HG03354 (cell line): ENCODE measurements around the gene YY1.
"Not testable (repeated sequence)": the region's sequence is repeated elsewhere in the genome, so short reads cannot be mapped to it uniquely, and the experiment has no call there.

ENCODE experiments used
- ATAC-seq: cut with Tn5 transposase; IDR thresholded peaks from one replicate; pipeline ENCODE4 v1.9.1; 2021; ENCODE audit warnings: mild to moderate bottlenecking; ENCODE audit not compliant: unreplicated experiment, poor library complexity, severe bottlenecking

Gene YY1

DNA sequence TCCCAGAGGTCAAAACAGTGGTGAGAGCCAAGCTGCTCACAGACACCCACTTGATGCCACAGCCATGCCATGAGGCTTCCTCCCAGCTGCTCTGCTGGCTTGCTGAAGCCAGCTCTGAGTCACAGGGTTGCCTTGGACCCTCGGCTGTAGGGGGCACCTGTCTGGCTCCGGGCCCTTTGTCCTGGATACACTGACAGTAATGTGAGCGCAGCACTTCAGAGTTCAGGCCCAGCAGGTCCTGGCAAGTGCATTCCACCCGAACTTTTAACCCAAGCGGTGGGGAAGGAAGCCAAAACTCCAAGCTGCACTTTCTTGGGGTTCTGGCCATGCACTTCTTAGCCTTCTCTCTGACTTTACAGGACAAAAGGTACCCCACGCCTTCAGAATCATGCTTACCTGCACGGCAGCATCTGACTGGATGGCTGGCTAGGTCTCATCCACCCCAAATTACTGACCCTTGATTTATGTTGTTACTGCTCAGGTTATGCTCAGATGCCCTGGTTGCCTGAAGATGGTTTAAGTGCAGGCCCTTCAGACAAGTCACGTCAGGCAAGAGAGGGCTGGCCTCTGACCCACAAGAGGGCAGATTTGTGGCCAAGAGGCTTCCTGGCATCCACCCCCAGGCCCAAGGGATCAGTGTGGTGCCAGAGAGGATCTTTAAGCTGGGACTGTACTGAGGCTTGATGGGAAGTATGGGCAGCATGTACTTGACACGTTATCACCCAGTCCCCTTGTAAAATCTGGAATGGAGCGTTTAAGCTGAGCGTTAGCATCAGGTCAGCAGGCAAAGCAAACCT is 42.5 kb downstream of the YY1 start:
- ATAC-seq = no peak

DNA sequence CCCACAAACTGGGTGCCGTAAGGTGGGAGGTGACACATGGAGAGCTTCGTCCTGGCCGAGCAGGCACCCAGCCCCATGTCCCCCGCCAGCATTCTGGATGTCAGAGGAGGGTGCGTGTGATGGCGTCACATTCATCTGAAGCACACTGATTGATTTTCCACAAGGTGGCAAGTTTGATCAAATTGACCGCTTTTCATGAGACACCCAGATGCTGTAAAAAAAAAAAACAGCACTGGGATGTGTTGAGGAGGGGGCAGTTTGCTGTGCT is 43.1 kb downstream of the YY1 start:
- no peak for ATAC-seq

GRCh38 chr14:100282766-100283419 is 43.9 kb downstream of the YY1 start:
- no peak for ATAC-seq

DNA sequence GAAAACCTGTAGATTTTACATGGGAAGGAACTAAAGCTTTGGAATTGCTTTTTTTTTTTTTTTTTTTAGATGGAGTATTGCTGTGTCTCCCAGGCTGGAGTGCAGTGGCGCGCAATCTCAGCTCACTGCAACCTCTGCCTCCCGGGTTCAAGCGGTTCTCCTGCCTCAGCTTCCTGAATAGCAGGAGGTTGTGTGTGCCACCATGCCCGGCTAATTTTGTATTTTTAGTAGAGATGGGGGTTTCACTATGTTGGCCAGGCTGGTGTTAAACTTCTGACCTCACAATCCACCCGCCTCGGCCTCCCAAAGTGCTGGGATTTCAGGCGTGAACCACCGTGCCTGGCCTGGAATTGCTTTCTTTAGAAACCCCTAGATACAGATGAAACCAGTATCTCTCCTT is 44.5 kb downstream of the YY1 start:
- ATAC-seq = not testable (repeated sequence)

DNA sequence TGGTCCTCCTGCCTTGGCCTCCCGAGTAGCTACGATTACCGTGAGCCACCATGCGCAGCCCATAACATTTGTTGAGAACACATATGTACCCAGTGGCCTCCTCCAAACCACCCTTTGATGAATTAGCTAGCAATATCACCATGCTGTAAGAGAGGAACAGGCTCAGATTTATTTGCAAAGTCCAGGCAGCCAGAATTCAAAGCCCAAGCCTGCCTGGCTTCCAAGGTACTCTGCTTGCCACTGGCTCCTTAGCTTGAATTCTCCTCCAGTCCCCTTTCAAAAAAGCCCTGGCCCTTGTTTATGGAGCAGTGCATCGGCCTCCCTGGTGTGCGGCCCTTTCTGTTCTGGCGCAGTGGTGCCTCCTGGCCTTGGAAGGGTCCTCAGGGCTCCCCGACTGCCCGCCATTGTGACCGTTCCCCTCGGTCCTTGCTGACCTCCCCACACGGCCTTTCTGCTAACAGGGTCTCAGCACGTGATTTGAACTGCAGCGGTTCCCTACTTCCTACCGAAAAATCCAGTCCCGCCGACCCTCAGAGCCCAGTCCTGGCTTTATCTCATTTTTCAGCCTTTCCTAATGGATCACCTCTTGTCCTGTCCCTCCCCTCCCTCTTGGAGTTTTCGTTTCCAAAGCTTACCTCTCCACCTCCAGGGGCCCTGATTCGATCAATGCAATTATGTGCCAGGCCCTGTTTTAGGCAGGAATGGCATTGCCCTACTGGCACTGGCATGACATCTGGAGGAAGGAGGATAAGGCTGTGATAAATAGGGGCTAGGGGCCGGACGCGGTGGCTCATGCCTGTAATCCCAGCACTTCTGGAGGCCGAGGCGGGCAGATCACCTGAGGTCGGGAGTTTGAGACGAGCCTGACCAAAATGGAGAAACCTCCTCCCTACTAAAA is 45.3 kb downstream of the YY1 start:
- ATAC-seq = no peak

DNA sequence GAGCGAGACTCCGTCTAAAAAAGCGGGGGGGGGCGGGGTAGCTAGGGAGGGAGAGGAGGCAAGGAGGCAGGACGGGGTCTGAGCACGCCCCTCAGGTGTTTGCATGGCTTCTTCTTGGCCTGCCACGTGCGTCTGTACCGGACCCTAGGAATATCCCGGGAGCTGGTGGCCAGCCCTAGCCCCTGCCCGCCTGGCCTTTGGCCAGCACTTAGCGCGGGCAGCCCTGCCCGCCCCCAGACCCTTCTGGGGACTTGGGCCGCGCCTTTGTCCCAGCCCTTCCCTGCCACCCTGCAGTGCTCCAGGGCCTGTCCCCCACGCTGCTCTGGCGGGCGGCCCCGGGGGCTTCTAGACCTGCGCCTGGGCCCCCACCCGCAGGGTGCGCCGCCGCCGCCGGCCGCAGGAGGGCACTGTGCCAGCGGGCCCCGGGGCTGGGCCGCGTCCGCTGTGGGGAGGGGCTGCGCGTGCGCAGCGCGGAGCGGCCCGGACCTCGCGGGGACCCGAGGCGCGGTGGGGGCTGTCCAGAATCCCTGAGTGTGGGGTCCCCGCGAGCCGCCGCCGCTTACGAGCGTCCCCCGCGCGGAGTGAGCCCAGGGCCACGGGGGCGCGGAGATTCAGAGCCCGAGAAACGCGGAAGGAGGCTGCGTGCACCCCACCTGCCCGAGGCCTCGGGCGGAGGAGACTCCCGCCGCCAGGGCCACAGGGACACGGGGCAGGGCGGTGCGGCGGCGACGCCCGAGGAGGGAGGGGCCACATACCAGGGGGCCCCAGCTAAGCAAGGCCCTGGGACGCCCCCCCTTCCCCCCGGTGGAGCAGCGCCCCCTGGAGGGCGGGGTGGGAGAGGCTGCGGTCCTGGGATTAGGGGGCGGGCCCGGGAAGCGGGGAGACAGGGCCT is 46.3 kb downstream of the YY1 start:
- ATAC-seq = peak; percentile 87

GRCh38 chr14:100285913-100286400 is 47.0 kb downstream of the YY1 start:
- ATAC-seq = no peak

- ATAC-seq = no peak
Measured at GRCh38 chr14:100286484-100287191, 47.7 kb downstream of the YY1 start.

GRCh38 chr14:100287202-100287997 is 48.5 kb downstream of the YY1 start:
- ATAC-seq = no peak

- ATAC-seq = not testable (repeated sequence)
Measured at GRCh38 chr14:100287998-100288295, 49.0 kb downstream of the YY1 start.

GRCh38 chr14:100288382-100289185 is 49.6 kb downstream of the YY1 start:
- ATAC-seq = no peak

DNA sequence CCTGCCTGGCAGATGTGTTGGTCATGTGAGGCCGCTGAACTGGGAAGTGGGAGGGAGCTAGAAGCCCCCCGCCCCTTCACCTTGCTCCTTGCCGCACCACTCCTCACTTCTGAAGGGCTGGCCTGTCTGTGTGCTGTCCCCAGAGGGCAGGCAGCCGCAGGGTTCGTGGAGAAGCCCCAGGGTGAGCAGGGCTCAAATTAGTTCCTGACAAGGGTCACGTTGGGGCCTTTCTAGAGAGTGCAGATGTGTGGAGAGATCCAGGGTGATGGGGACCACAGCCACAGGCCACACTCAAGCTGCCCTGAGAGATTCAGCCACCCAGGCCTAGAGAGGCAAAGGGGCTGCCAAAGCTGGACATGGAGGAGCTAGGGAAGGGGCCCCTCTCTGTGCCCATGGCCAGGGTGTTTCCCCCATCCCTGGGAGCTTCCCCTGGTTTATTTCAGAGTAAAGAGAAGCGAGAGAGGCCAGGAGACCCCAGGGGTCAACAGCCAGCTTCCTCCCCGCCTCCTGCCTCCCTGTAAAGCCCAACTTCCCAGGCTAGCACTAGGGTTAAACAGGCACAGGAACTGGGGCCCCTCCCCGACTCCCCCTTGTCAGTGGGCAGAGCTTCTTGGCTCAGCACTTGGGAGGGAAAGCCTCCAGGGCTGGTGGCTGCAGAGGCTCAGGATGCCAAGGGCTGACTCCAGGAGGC is 51.1 kb downstream of the YY1 start:
- no peak for ATAC-seq

GRCh38 chr14:100290607-100291304 is 51.8 kb downstream of the YY1 start:
- no peak for ATAC-seq

DNA sequence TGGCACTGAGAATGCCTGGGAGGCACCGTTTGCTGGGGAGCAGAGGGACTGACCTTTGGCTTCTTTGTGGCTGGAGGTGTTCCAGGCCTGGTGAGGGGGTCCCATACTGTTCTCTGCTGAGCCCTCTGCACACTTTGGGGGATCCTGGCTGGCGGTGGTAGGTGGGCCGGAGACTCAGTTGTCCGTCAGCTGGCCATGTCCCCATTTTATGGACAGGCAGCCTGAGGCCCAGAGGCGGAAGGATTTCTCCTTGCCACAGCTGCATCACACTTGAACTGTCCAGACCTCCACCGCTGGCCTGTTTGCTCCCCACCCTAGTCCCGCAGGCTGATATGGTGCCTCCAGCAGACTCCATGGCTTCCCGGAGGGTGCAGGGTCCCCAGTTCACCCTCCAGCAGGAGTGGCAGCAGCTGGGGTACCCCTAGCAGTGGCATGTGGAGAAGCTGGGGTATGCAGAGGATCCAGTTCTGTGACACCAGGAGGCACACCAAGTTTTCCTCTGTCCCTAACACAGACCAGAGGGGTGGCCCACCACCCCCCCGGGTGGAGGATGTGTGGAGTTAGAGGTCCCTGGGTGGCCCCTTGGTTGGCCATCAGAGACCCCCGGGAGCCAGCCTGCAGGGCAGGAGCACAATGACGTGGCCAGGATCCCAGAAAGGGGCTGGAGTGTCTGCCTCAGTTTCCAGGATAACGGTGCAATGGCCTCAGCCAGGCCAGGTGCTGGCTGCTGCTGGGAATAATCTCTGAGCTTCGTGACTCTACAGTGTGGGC is 52.5 kb downstream of the YY1 start:
- ATAC-seq = no peak

DNA sequence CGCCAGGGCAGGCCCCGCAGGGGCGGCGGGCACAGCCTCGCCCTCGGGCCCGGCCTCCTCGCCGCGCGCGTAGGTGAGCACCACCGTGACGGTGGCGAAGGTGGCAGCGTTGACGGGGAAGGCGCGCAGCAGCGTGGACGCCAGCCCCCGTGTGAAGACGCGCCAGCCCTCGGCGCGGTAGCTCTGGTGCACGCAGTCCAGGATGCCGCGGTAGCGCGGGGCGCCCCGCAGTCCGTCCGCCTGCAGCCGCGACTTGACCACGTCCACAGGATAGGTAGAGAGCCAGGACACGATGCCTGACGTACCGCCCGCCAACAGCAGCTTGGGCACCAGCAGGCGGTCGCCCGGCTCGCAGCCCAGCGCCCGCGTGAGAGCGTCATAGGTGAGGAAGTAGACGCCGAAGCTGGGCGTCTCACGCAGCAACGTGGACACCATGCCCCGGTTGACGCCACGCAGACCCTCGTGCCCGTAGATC is 53.4 kb downstream of the YY1 start:
- ATAC-seq = no peak
